ENCODE measurements around the gene FAM149B1.

- no peak for TF ChIP-seq CTCF (IDR thresholded peaks at IDR 0.05)
- TF ChIP-seq POLR2A (IDR thresholded peaks at IDR 0.05), result no peak
Measured at GRCh38 chr10:73168465-73168803, 515 bp downstream of the FAM149B1 start.
